PC-9 (cell line): ENCODE measurements around the gene MMP19. TPM values are rescaled to one million over a fixed set of nuclear protein-coding genes. Genes with fewer than 3 reads are reported as not detected.
"Not testable (repeated sequence)": the region's sequence is repeated elsewhere in the genome, so short reads cannot be mapped to it uniquely, and the experiment has no call there.

Experiments
- BruUV-seq: library from RNA; stranded (reverse); fragments of 400-500 nt; replicated peaks from 2 replicates; lab custom pipeline; 2021; lab: Mats Ljungman, UMichigan
- CTCF ChIA-PET: fragments of 300-600 bp; sonication (Branson Sonifier 250); formaldehyde crosslinking; loops from one replicate; lab custom pipeline; 2022; ENCODE audit warnings: antibody characterized with exemption; lab: Charles Lee
- POLR2A ChIA-PET: fragments of 300-600 bp; sonication (Branson Sonifier 250); formaldehyde crosslinking; loops from one replicate; lab custom pipeline; 2022; ENCODE audit warnings: antibody characterized with exemption; ENCODE audit not compliant: unreplicated experiment; lab: Charles Lee
- DNase-seq, 2 experiments: peaks; one replicate each; pipeline versions ENCODE4 v3.0.0 to v3.0.0-alpha.2; 2015 to 2022; ENCODE audit warnings: mixed read lengths in 1 of 2
- H2AFZ ChIP-seq: fragments of 200-600 bp; sonication (generic); 2 replicates; pipeline ENCODE4 v1.8.1; 2017; ENCODE audit warnings: antibody characterized with exemption
- H3F3A ChIP-seq: fragments of 200-600 bp; sonication (generic); 2 replicates; pipeline ENCODE4 v1.8.1; 2017; ENCODE audit warnings: antibody characterized with exemption, mild to moderate bottlenecking, low read depth; ENCODE audit not compliant: insufficient read depth
- H3K27ac ChIP-seq: fragments of 200-600 bp; sonication (generic); 2 replicates; pipeline ENCODE4 v1.6.1; 2016; ENCODE audit warnings: mixed run types
- H3K27me3 ChIP-seq: fragments of 200-600 bp; sonication (generic); 2 replicates; pipeline ENCODE4 v1.6.1; 2016; ENCODE audit warnings: low read depth, mixed run types; ENCODE audit not compliant: insufficient read depth
- H3K36me3 ChIP-seq: fragments of 200-600 bp; sonication (generic); 2 replicates; pipeline ENCODE4 v1.6.1; 2016; ENCODE audit warnings: low read depth, mixed run types
- H3K4me1 ChIP-seq: fragments of 200-600 bp; sonication (generic); replicated peaks from 2 replicates; pipeline ENCODE4 v1.6.1; 2016; ENCODE audit warnings: mixed run types; ENCODE audit not compliant: insufficient read depth
- H3K4me2 ChIP-seq: fragments of 200-600 bp; sonication (generic); 2 replicates; pipeline ENCODE4 v1.6.1; 2017; ENCODE audit warnings: mixed run types
- H3K4me3 ChIP-seq: fragments of 200-600 bp; sonication (generic); 2 replicates; pipeline ENCODE4 v1.6.1; 2016; ENCODE audit warnings: mixed run types
- H3K79me2 ChIP-seq: fragments of 200-600 bp; sonication (generic); 2 replicates; pipeline ENCODE4 v1.6.1; 2017; ENCODE audit warnings: low read depth, mixed run types
- H3K9me2 ChIP-seq: fragments of 200-600 bp; sonication (generic); 2 replicates; pipeline ENCODE4 v1.8.1; 2017; ENCODE audit warnings: mild to moderate bottlenecking; ENCODE audit not compliant: insufficient read depth
- H3K9me3 ChIP-seq: fragments of 200-600 bp; sonication (generic); 2 replicates; pipeline ENCODE4 v1.8.1; 2016; ENCODE audit warnings: low read depth; ENCODE audit not compliant: insufficient read depth
- H4K20me1 ChIP-seq: fragments of 200-600 bp; sonication (generic); 2 replicates; pipeline ENCODE4 v1.8.1; 2017; ENCODE audit not compliant: insufficient read depth
- EZH2 ChIP-seq: fragments of 200-600 bp; sonication (generic); IDR thresholded peaks from 2 replicates; pipeline ENCODE4 v1.8.0; 2017; ENCODE audit warnings: antibody characterized with exemption, low read depth
- intact Hi-C: fragments of 100-400 bp; cut with micrococcal nuclease; formaldehyde crosslinking; loops from one replicate; pipeline ENCODE4 v1.10.0; 2022; ENCODE audit not compliant: unreplicated experiment
- total RNA-seq: library from RNA; stranded (reverse); gene quantifications from 2 replicates; pipeline ENCODE4 v1.2.3, GENCODE V29; 2021
- TF ChIP-seq, protein P1 (sequence below): fragments of 200-600 bp; sonication (generic); conservative IDR thresholded peaks from 2 replicates; pipeline ENCODE4 v1.6.1; 2017; ENCODE audit warnings: mixed run types, antibody characterized with exemption, mild to moderate bottlenecking, moderate library complexity

The MMP19 gene
- total RNA-seq, 1 experiment from 2014 or later = 0.83 TPM

DNA sequence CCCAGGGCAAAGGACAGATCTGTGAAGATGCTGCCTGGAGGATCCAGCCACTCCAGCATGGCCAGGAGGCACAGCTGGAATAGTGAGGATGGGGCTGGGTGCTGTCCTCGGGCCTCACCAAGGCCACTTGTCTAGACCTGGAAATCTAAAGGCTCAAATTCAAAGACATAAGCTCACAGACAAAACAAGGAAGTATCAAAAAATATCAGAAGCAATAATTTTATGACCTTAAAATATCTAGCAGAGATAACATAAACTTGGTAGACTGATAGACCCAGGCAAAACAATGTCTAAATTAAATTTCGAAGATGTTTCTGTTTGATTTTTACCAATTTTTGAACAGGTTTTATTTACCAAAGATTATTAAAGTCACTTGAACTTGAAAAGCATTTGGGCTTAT is 22.6 kb upstream of the MMP19 start:
- no peak overlapping the region for H3K4me2 ChIP-seq
- ChIA-PET POLR2A (interaction anchor here (0.6 kb wide), 1 partner anchor 79 kb away, joined by 10 read pairs; no protein-coding TSS in a partner anchor), CTCF (no interaction called here)
- no peaks in the 10 kb centered on the region for H3F3A ChIP-seq
- BruUV-seq = no TSS peak
- no peaks in the 10 kb centered on the region for H3K27me3 ChIP-seq
- H2AFZ ChIP-seq = no peak overlapping the region
- H3K27ac ChIP-seq = no peak overlapping the region
- H3K9me2 ChIP-seq = no peaks in the 10 kb centered on the region
- H3K4me1 ChIP-seq = no peaks in the 10 kb centered on the region
- no peaks in the 10 kb centered on the region for H4K20me1 ChIP-seq
- H3K36me3 ChIP-seq = no peaks in the 10 kb centered on the region
- TF ChIP-seq, protein P1, sequence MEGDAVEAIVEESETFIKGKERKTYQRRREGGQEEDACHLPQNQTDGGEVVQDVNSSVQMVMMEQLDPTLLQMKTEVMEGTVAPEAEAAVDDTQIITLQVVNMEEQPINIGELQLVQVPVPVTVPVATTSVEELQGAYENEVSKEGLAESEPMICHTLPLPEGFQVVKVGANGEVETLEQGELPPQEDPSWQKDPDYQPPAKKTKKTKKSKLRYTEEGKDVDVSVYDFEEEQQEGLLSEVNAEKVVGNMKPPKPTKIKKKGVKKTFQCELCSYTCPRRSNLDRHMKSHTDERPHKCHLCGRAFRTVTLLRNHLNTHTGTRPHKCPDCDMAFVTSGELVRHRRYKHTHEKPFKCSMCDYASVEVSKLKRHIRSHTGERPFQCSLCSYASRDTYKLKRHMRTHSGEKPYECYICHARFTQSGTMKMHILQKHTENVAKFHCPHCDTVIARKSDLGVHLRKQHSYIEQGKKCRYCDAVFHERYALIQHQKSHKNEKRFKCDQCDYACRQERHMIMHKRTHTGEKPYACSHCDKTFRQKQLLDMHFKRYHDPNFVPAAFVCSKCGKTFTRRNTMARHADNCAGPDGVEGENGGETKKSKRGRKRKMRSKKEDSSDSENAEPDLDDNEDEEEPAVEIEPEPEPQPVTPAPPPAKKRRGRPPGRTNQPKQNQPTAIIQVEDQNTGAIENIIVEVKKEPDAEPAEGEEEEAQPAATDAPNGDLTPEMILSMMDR = no peak
- TF ChIP-seq EZH2 = no peak
- H3K79me2 ChIP-seq = no peaks in the 10 kb centered on the region
- intact Hi-C loops = no loop called here
- no peak overlapping the region for H3K4me3 ChIP-seq
- no peak for DNase-seq
- no peaks in the 10 kb centered on the region for H3K9me3 ChIP-seq

DNA sequence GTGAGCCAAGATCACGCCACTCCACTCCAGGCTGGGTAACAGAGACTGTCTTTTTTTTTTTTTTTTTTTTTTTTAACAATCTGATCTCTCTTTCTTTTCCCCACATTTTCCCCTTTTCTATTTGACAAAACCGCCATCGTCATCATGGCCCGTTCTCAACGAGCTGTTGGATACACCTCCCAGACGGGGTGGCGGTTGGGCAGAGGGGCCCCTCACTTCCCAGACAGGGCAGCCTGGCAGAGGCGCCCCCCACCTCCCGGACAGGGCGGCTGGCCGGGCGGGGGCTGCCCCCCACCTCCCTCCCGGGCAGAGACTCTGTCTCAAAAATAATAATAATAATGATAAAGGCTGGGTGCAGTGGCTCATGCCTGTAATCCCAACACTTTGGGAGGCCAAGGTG is 20.2 kb upstream of the MMP19 start:
- H3K4me1 ChIP-seq, H3K79me2 ChIP-seq, H4K20me1 ChIP-seq, H3K36me3 ChIP-seq, H3K4me3 ChIP-seq, H2AFZ ChIP-seq, BruUV-seq, H3F3A ChIP-seq, CTCF ChIA-PET, H3K27ac ChIP-seq, H3K9me2 ChIP-seq, DNase-seq, intact Hi-C loops, H3K4me2 ChIP-seq, H3K9me3 ChIP-seq, H3K27me3 ChIP-seq: not testable (repeated sequence)
- POLR2A ChIA-PET = interaction anchor here (0.7 kb wide), 1 partner anchor 103 kb away, joined by 3 read pairs; no protein-coding TSS in a partner anchor

DNA sequence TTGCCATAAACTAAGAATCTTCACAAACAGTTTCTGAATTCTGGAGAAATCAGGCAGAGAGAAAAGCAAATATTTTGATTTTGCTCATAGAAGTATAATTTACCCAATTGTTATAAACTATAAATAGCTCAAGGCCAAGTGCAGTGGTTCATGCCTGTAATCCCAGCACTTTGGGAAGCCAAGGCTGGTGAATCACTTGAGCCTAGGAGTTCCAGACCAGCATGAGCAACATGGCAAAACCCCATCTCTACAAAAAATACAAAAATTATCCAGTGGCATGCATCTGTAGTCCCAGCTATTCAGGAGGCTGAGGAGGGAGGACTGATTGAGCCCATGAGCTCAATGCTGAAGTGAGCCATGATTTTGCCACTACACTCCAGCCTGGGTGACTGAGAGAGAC is 19.6 kb upstream of the MMP19 start:
- H3F3A ChIP-seq = no peaks in the 10 kb centered on the region
- H3K4me2 ChIP-seq = no peak overlapping the region
- no peaks in the 10 kb centered on the region for H3K9me3 ChIP-seq
- H3K4me3 ChIP-seq = no peak overlapping the region
- H3K9me2 ChIP-seq = no peaks in the 10 kb centered on the region
- H3K27me3 ChIP-seq = no peaks in the 10 kb centered on the region
- H4K20me1 ChIP-seq = no peaks in the 10 kb centered on the region
- no peak for TF ChIP-seq EZH2
- TF ChIP-seq, protein P1 = no peak
- H2AFZ ChIP-seq = no peak overlapping the region
- H3K27ac ChIP-seq = no peak overlapping the region
- CTCF ChIA-PET = no interaction called here
- intact Hi-C loops = no loop called here
- BruUV-seq = no TSS peak
- H3K36me3 ChIP-seq = no peaks in the 10 kb centered on the region
- H3K4me1 ChIP-seq = no peaks in the 10 kb centered on the region
- DNase-seq = no peak
- H3K79me2 ChIP-seq = no peaks in the 10 kb centered on the region
- POLR2A ChIA-PET = no interaction called here

DNA sequence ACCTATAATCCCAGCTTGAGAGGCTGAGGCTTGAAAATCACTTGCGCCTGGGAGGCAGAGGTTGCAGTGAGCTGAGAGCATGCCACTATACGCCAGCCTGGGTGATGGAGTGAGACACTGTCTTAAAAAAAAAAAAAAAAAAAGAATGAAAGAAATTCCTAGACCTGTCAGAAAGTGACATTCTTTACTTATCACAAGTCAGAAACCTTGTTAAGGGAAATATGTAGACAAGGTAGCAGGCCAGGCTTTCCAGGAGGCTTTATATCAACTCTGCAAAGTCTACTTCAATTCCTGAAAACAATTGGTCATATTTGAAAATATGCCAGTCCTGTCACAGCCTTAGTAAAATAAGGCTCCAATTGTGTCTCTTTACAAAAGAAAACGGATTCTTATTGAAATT is 19.1 kb upstream of the MMP19 start:
- no peaks in the 10 kb centered on the region for H3K36me3 ChIP-seq
- H3K27ac ChIP-seq = no peak overlapping the region
- H3K79me2 ChIP-seq = no peaks in the 10 kb centered on the region
- CTCF ChIA-PET = no interaction called here
- no peak for DNase-seq
- no peaks in the 10 kb centered on the region for H3F3A ChIP-seq
- POLR2A ChIA-PET = no interaction called here
- H3K9me2 ChIP-seq = no peaks in the 10 kb centered on the region
- TF ChIP-seq, protein P1 = no peak
- no peak for TF ChIP-seq EZH2
- no peaks in the 10 kb centered on the region for H3K27me3 ChIP-seq
- intact Hi-C loops = no loop called here
- no peaks in the 10 kb centered on the region for H3K9me3 ChIP-seq
- H2AFZ ChIP-seq = no peak overlapping the region
- no peaks in the 10 kb centered on the region for H3K4me1 ChIP-seq
- H3K4me2 ChIP-seq = no peak overlapping the region
- BruUV-seq = no TSS peak
- no peaks in the 10 kb centered on the region for H4K20me1 ChIP-seq
- H3K4me3 ChIP-seq = no peak overlapping the region
